ENCODE results near the gene SIGLEC12.

The SIGLEC12 gene

DNA sequence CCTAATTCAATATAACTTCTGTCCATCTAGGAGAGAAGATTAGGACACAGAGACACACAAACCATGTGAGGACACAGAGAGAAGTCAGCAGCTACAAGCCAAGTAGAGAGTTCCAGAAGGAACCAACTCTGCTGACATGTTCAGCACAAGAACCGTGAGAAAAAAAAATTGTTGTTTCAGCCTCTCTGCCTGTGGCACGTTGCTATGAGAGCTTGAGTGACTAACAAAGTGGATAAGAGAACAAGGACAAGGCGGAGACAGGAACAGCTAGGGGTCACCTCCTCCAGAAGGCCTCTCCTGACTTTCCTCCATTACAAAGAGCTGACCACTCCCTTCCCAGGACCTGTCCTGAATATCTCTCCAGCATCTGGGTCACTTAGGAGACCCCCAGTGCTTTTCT, 5.6 kb upstream of the SIGLEC12 start:
- Histone ChIP-seq H3K27me3 (ENCODE audit: control insufficient read depth in 3 of 3, insufficient read depth in 3 of 3, low read depth in 1 of 3, low read length in 3 of 3) (peaks cover 0 to 24% (median 1%) of the 10 kb centered on the region in 3 experiments), H3K18ac (ENCODE audit: low read length) (no peak overlapping the region), H3K27ac (replicated peaks; ENCODE audit: low read length) (no peak overlapping the region), H3K4ac (ENCODE audit: low read length) (no peak overlapping the region), H3K4me3 (ENCODE audit: low read length in 2 of 2) (no peak overlapping the region), H2BK120ac (ENCODE audit: low read depth, low read length) (no peak overlapping the region), H3K4me2 (ENCODE audit: insufficient read depth, low read length, poor library complexity, severe bottlenecking) (no peak overlapping the region), H3K79me1 (ENCODE audit: low read depth, low read length) (no peaks in the 10 kb centered on the region), H3K4me1 (ENCODE audit: control insufficient read depth in 2 of 2, insufficient read depth in 1 of 2, low read depth in 1 of 2, low read length in 2 of 2) (no peaks in the 10 kb centered on the region), H2BK5ac (ENCODE audit: low read length) (no peak overlapping the region), H3K23ac (ENCODE audit: low read depth, low read length, poor library complexity) (no peak overlapping the region), H4K91ac (ENCODE audit: low read depth, low read length, poor library complexity) (no peak overlapping the region), H3K36me3 (replicated peaks in 1 of 2; ENCODE audit: control insufficient read depth in 2 of 2, insufficient read depth in 2 of 2, low read length in 2 of 2) (no peaks in the 10 kb centered on the region), H3K9me3 (replicated peaks in 1 of 2; ENCODE audit: control insufficient read depth in 2 of 2, insufficient read depth in 1 of 2, low read depth in 1 of 2, low read length in 2 of 2) (peaks cover 0 to 25% of the 10 kb centered on the region in 2 donors), H2BK15ac (ENCODE audit: low read length) (no peak overlapping the region), H3K14ac (ENCODE audit: low read length) (no peak overlapping the region), H2AK5ac (ENCODE audit: low read depth, low read length) (no peak overlapping the region), H2BK12ac (ENCODE audit: low read length) (no peak overlapping the region), H3K9ac (ENCODE audit: low read depth, low read length, poor library complexity) (no peak overlapping the region), H2AFZ (ENCODE audit: low read length) (no peak overlapping the region), H4K8ac (ENCODE audit: low read depth, low read length) (no peak overlapping the region)
- WGBS, 2 donors (ENCODE audit: extremely low coverage in 2 of 2, insufficient read length in 2 of 2, insufficient replicate concordance in 1 of 2) = no CpG with 5 or more reads among the region's 3 CpGs
- no peak for DNase-seq (ENCODE audit: low spot score)

DNA sequence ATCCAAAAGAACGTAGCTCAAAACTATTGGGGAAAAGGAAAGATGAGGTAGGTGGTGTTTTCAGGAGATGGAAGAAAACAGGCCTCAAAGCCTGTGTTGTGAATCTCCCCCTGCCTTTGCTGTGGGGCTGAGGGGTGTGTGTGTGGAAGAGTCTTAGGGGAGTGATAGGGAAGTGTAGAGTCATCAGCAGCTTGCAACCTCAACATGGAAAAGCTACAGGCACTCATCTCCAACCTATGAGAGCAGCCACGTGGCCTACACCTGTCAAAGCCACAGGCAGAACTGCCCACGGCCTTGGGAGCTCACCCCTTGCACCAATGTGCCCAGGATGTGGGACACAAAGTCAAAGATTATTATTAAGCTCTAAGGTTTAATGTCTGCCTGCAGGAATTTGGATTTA, 4.3 kb upstream of the SIGLEC12 start:
- Histone ChIP-seq H3K4ac (ENCODE audit: low read length) (no peak overlapping the region), H3K79me1 (ENCODE audit: low read depth, low read length) (no peaks in the 10 kb centered on the region), H2AFZ (ENCODE audit: low read length) (no peak overlapping the region), H3K27me3 (ENCODE audit: control insufficient read depth in 3 of 3, insufficient read depth in 3 of 3, low read depth in 1 of 3, low read length in 3 of 3) (peaks cover 0 to 26% (median 1%) of the 10 kb centered on the region in 3 experiments), H3K4me1 (ENCODE audit: control insufficient read depth in 2 of 2, insufficient read depth in 1 of 2, low read depth in 1 of 2, low read length in 2 of 2) (no peaks in the 10 kb centered on the region), H4K8ac (ENCODE audit: low read depth, low read length) (no peak overlapping the region), H2AK5ac (ENCODE audit: low read depth, low read length) (no peak overlapping the region), H3K23ac (ENCODE audit: low read depth, low read length, poor library complexity) (no peak overlapping the region), H3K18ac (ENCODE audit: low read length) (no peak overlapping the region), H2BK120ac (ENCODE audit: low read depth, low read length) (no peak overlapping the region), H3K9me3 (replicated peaks in 1 of 2; ENCODE audit: control insufficient read depth in 2 of 2, insufficient read depth in 1 of 2, low read depth in 1 of 2, low read length in 2 of 2) (peaks cover 0 to 33% of the 10 kb centered on the region in 2 donors), H3K14ac (ENCODE audit: low read length) (no peak overlapping the region), H3K4me2 (ENCODE audit: insufficient read depth, low read length, poor library complexity, severe bottlenecking) (no peak overlapping the region), H3K36me3 (replicated peaks in 1 of 2; ENCODE audit: control insufficient read depth in 2 of 2, insufficient read depth in 2 of 2, low read length in 2 of 2) (no peaks in the 10 kb centered on the region), H3K27ac (replicated peaks; ENCODE audit: low read length) (no peak overlapping the region), H2BK5ac (ENCODE audit: low read length) (no peak overlapping the region), H2BK15ac (ENCODE audit: low read length) (no peak overlapping the region), H3K9ac (ENCODE audit: low read depth, low read length, poor library complexity) (no peak overlapping the region), H2BK12ac (ENCODE audit: low read length) (no peak overlapping the region), H4K91ac (ENCODE audit: low read depth, low read length, poor library complexity) (no peak overlapping the region), H3K4me3 (ENCODE audit: low read length in 2 of 2) (no peak overlapping the region)
- WGBS, 2 donors (ENCODE audit: extremely low coverage in 2 of 2, insufficient read length in 2 of 2, insufficient replicate concordance in 1 of 2) = no CpG with 5 or more reads among the region's 3 CpGs
- no peak for DNase-seq (ENCODE audit: low spot score)

DNA sequence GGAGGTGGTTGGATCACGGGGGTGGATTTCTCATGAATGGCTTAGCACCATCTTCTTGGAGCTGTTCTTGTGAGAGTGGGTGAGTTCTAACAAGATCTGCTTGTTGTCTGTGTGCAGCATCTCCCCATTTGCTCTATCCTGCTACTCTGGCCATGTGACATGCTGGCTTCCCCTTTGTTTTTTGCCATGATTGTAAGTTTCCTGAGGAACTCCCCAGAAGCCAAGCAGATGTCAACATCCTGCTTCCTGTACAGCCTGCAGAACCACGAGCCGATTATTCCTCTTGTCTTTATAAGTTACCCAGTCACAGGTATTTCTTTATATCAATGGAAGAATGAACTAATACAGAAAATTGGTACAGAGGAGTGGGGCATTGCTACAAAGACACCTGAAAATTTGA, 2.3 kb upstream of the SIGLEC12 start:
- no CpG with 5 or more reads among the region's 3 CpGs for WGBS, 2 donors (ENCODE audit: extremely low coverage in 2 of 2, insufficient read length in 2 of 2, insufficient replicate concordance in 1 of 2)
- H3K79me1 ChIP-seq (ENCODE audit: low read depth, low read length) = no peaks in the 10 kb centered on the region
- H4K8ac ChIP-seq (ENCODE audit: low read depth, low read length) = no peak overlapping the region
- H3K9ac ChIP-seq (ENCODE audit: low read depth, low read length, poor library complexity) = no peak overlapping the region
- H2AK5ac ChIP-seq (ENCODE audit: low read depth, low read length) = no peak overlapping the region
- no peak for DNase-seq (ENCODE audit: low spot score)
- H2BK12ac ChIP-seq (ENCODE audit: low read length) = no peak overlapping the region
- H2BK15ac ChIP-seq (ENCODE audit: low read length) = no peak overlapping the region
- H3K18ac ChIP-seq (ENCODE audit: low read length) = no peak overlapping the region
- no peak overlapping the region for H3K4ac ChIP-seq (ENCODE audit: low read length)
- H2BK5ac ChIP-seq (ENCODE audit: low read length) = no peak overlapping the region
- H3K4me3 ChIP-seq (ENCODE audit: low read length in 2 of 2) = no peak overlapping the region
- H2AFZ ChIP-seq (ENCODE audit: low read length) = no peak overlapping the region
- no peaks in the 10 kb centered on the region for H3K4me1 ChIP-seq (ENCODE audit: control insufficient read depth in 2 of 2, insufficient read depth in 1 of 2, low read depth in 1 of 2, low read length in 2 of 2)
- H3K14ac ChIP-seq (ENCODE audit: low read length) = no peak overlapping the region
- H2BK120ac ChIP-seq (ENCODE audit: low read depth, low read length) = no peak overlapping the region
- no peak overlapping the region for H4K91ac ChIP-seq (ENCODE audit: low read depth, low read length, poor library complexity)
- peaks cover 0 to 18% (median 1%) of the 10 kb centered on the region in 3 experiments for H3K27me3 ChIP-seq (ENCODE audit: control insufficient read depth in 3 of 3, insufficient read depth in 3 of 3, low read depth in 1 of 3, low read length in 3 of 3)
- H3K27ac ChIP-seq (replicated peaks; ENCODE audit: low read length) = no peak overlapping the region
- no peak overlapping the region for H3K23ac ChIP-seq (ENCODE audit: low read depth, low read length, poor library complexity)
- peaks cover 0 to 41% of the 10 kb centered on the region in 2 donors for H3K9me3 ChIP-seq (replicated peaks in 1 of 2; ENCODE audit: control insufficient read depth in 2 of 2, insufficient read depth in 1 of 2, low read depth in 1 of 2, low read length in 2 of 2)
- no peak overlapping the region for H3K4me2 ChIP-seq (ENCODE audit: insufficient read depth, low read length, poor library complexity, severe bottlenecking)
- no peaks in the 10 kb centered on the region for H3K36me3 ChIP-seq (replicated peaks in 1 of 2; ENCODE audit: control insufficient read depth in 2 of 2, insufficient read depth in 2 of 2, low read length in 2 of 2)

DNA sequence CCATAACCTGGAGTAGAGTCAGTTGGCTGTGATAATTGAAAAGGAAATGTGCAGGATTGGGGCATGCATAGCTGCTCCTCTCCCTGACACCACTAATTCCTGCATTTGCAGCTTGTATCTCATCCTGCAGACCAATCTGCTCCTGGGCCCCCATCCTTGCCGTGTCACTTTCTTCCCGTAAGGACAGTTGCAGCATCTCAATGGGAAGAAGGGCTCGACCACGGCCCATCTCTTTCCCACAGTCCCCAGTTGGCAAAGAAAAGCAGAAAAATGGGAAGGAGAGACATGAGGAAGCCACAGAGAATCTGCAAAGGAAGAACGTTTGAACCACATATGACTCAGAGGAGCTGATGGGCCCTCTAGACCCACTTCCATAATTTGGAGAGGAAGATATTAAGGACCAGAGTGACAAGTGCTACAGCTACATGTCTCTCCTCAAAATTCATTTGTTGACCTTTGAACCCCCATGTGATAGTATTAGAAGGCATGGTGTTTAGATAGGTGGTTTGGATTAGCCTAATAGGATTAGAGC, 1.8 kb upstream of the SIGLEC12 start:
- no peak overlapping the region for H3K4me2 ChIP-seq (ENCODE audit: insufficient read depth, low read length, poor library complexity, severe bottlenecking)
- H3K27ac ChIP-seq (replicated peaks; ENCODE audit: low read length) = no peak overlapping the region
- H3K18ac ChIP-seq (ENCODE audit: low read length) = no peak overlapping the region
- WGBS, 2 donors (ENCODE audit: extremely low coverage in 2 of 2, insufficient read length in 2 of 2, insufficient replicate concordance in 1 of 2) = no CpG with 5 or more reads among the region's 5 CpGs
- no peak overlapping the region for H3K14ac ChIP-seq (ENCODE audit: low read length)
- H3K79me1 ChIP-seq (ENCODE audit: low read depth, low read length) = no peaks in the 10 kb centered on the region
- no peak overlapping the region for H2BK12ac ChIP-seq (ENCODE audit: low read length)
- no peak overlapping the region for H3K4me3 ChIP-seq (ENCODE audit: low read length in 2 of 2)
- no peak overlapping the region for H3K23ac ChIP-seq (ENCODE audit: low read depth, low read length, poor library complexity)
- H2BK5ac ChIP-seq (ENCODE audit: low read length) = no peak overlapping the region
- H3K4me1 ChIP-seq (ENCODE audit: control insufficient read depth in 2 of 2, insufficient read depth in 1 of 2, low read depth in 1 of 2, low read length in 2 of 2) = no peaks in the 10 kb centered on the region
- no peak overlapping the region for H2AK5ac ChIP-seq (ENCODE audit: low read depth, low read length)
- DNase-seq (ENCODE audit: low spot score) = no peak
- H4K91ac ChIP-seq (ENCODE audit: low read depth, low read length, poor library complexity) = no peak overlapping the region
- no peak overlapping the region for H3K4ac ChIP-seq (ENCODE audit: low read length)
- no peak overlapping the region for H2BK15ac ChIP-seq (ENCODE audit: low read length)
- no peak overlapping the region for H2BK120ac ChIP-seq (ENCODE audit: low read depth, low read length)
- H3K9ac ChIP-seq (ENCODE audit: low read depth, low read length, poor library complexity) = no peak overlapping the region
- no peak overlapping the region for H2AFZ ChIP-seq (ENCODE audit: low read length)
- peaks cover 0 to 13% (median 1%) of the 10 kb centered on the region in 3 experiments for H3K27me3 ChIP-seq (ENCODE audit: control insufficient read depth in 3 of 3, insufficient read depth in 3 of 3, low read depth in 1 of 3, low read length in 3 of 3)
- H3K36me3 ChIP-seq (replicated peaks in 1 of 2; ENCODE audit: control insufficient read depth in 2 of 2, insufficient read depth in 2 of 2, low read length in 2 of 2) = no peaks in the 10 kb centered on the region
- peaks cover 0 to 38% of the 10 kb centered on the region in 2 donors for H3K9me3 ChIP-seq (replicated peaks in 1 of 2; ENCODE audit: control insufficient read depth in 2 of 2, insufficient read depth in 1 of 2, low read depth in 1 of 2, low read length in 2 of 2)
- H4K8ac ChIP-seq (ENCODE audit: low read depth, low read length) = no peak overlapping the region
